Caco-2 (cell line): ENCODE results near the gene PNLIPRP3. TPM values are rescaled to one million over a fixed set of nuclear protein-coding genes. Genes with fewer than 3 reads are reported as not detected.

Experiments used
- Bru-seq: library from RNA; stranded (reverse); fragments of 400-500 nt; gene quantifications from one replicate; lab custom pipeline; 2021; lab: Mats Ljungman, UMichigan
- BruChase-seq, 2 experiments: library from RNA; stranded (reverse); fragments of 400-500 nt; gene quantifications; one replicate each; lab custom pipeline; 2021; lab: Mats Ljungman, UMichigan
- BruUV-seq: library from RNA; stranded (reverse); fragments of 400-500 nt; replicated peaks from 2 replicates; lab custom pipeline; 2021; lab: Mats Ljungman, UMichigan
- CTCF ChIA-PET: fragments of 300-600 bp; sonication (Branson Sonifier 250); formaldehyde crosslinking; loops from one replicate; lab custom pipeline; 2022; ENCODE audit warnings: antibody characterized with exemption; lab: Charles Lee
- POLR2A ChIA-PET: fragments of 300-600 bp; sonication (Branson Sonifier 250); formaldehyde crosslinking; loops from one replicate; lab custom pipeline; 2022; ENCODE audit warnings: antibody characterized with exemption; lab: Charles Lee
- DNase-seq, 2 experiments: peaks; one replicate each; pipeline versions ENCODE4 v3.0.0 to v3.0.0-alpha.2; 2020 to 2022
- H3K27me3 ChIP-seq: replicated peaks from 2 replicates; pipeline ENCODE4 v1.6.0; 2011; ENCODE audit warnings: low read length; ENCODE audit not compliant: control insufficient read depth, insufficient read depth
- H3K36me3 ChIP-seq: 2 replicates; pipeline ENCODE4 v1.5.1; 2011; ENCODE audit warnings: low read length; ENCODE audit not compliant: control insufficient read depth, insufficient read depth
- H3K4me1 ChIP-seq: fragments of 250-450 bp; sonication (Bioruptor Pico); 2 replicates; pipeline ENCODE4 v1.5.1; 2020; ENCODE audit warnings: mild to moderate bottlenecking
- H3K4me3 ChIP-seq: 2 replicates; pipeline ENCODE4 v1.5.1; 2011; ENCODE audit warnings: low read depth, mild to moderate bottlenecking, control low read depth, low read length
- H3K9me3 ChIP-seq: fragments of 250-450 bp; sonication (Bioruptor Pico); 2 replicates; pipeline ENCODE4 v1.5.1; 2020; ENCODE audit warnings: mild to moderate bottlenecking, moderate library complexity
- H3K27ac Mint-ChIP-seq: one replicate; pipeline ENCODE4 v1.8.0; 2022; ENCODE audit warnings: mixed read lengths; ENCODE audit not compliant: unreplicated experiment
- H3K27me3 Mint-ChIP-seq: one replicate; pipeline ENCODE4 v1.8.0; 2022; ENCODE audit warnings: mixed read lengths; ENCODE audit not compliant: insufficient read depth, unreplicated experiment
- H3K36me3 Mint-ChIP-seq: one replicate; pipeline ENCODE4 v1.8.0; 2022; ENCODE audit warnings: mild to moderate bottlenecking, mixed read lengths; ENCODE audit not compliant: insufficient read depth, unreplicated experiment
- H3K4me1 Mint-ChIP-seq: one replicate; pipeline ENCODE4 v1.8.0; 2022; ENCODE audit warnings: low read depth, mixed read lengths; ENCODE audit not compliant: unreplicated experiment
- H3K4me3 Mint-ChIP-seq: one replicate; pipeline ENCODE4 v1.8.0; 2022; ENCODE audit warnings: mild to moderate bottlenecking, moderate library complexity, mixed read lengths; ENCODE audit not compliant: unreplicated experiment
- H3K9me3 Mint-ChIP-seq: one replicate; pipeline ENCODE4 v1.8.0; 2022; ENCODE audit warnings: mixed read lengths; ENCODE audit not compliant: unreplicated experiment
- CTCF ChIP-seq, 2 experiments: fragments of 200-600 bp in 1 of 2; IDR thresholded peaks; 1 replicate in 1 of 2; 2 replicates in 1 of 2; pipeline versions ENCODE4 v1.5.1 to v1.8.0; 2011 to 2022; ENCODE audit warnings: antibody characterized with exemption in 1 of 2, control low read depth in 1 of 2, inconsistent platforms in 1 of 2, low read depth in 1 of 2, low read length in 1 of 2, mild to moderate bottlenecking in 1 of 2, moderate library complexity in 1 of 2; ENCODE audit not compliant: insufficient read depth in 1 of 2, severe bottlenecking in 1 of 2, unreplicated experiment in 1 of 2
- intact Hi-C: fragments of 100-400 bp; cut with micrococcal nuclease; formaldehyde crosslinking; loops from one replicate; pipeline ENCODE4 v1.10.0; 2022; ENCODE audit not compliant: unreplicated experiment
- long read RNA-seq: library from polyadenylated mRNA; stranded (forward); transcript quantifications from one replicate; pipeline ENCODE4 v2.0.0, GENCODE V29; 2022
- total RNA-seq: library from RNA; stranded (reverse); gene quantifications from 2 replicates; pipeline ENCODE4 v1.2.3, GENCODE V29; 2022

PNLIPRP3 gene
- total RNA-seq (not detected in 2 replicates), Bru-seq, nascent RNA (percentile 2 among the genes with signal in this experiment), BruChase-seq, experiment 1, labeled RNA remaining after a 2-hour chase (percentile 2 among the genes with signal in this experiment), BruChase-seq, experiment 2, labeled RNA remaining after a 6-hour chase (not detected)
- long read RNA-seq: 0 reads

- no peaks in the 10 kb centered on the region for H3K27me3 ChIP-seq
- H3K9me3 ChIP-seq: no peaks in the 10 kb centered on the region
- H3K4me3 ChIP-seq: no peak within 1 kb of the TSS
- Mint-ChIP-seq H3K36me3 (no peaks in the 10 kb centered on the region), H3K4me1 (no peaks in the 10 kb centered on the region), H3K4me3 (no peak within 1 kb of the TSS), H3K9me3 (no peaks in the 10 kb centered on the region), H3K27ac (no peak within 1 kb of the TSS), H3K27me3 (peaks cover 8% of the 10 kb centered on the region)
- H3K36me3 ChIP-seq: no peaks in the 10 kb centered on the region
- TF ChIP-seq CTCF (IDR thresholded peaks at IDR 0.05; ENCODE audit: insufficient read depth in 1 of 2, low read depth in 1 of 2, low read length in 1 of 2, severe bottlenecking in 1 of 2, unreplicated experiment in 1 of 2): no peak
- no peaks in the 10 kb centered on the region for H3K4me1 ChIP-seq
- BruUV-seq: no TSS peak
- DNase-seq: no peak
- intact Hi-C loops: no loop called here
- ChIA-PET POLR2A (no interaction called here), CTCF (no interaction called here)
Measured at GRCh38 chr10:116427671-116428070, at the start of gene PNLIPRP3. Gene PNLIPRP3 (plus strand): TSS chr10:116427847. CDS start chr10:116428013, 166 bp downstream.

- intact Hi-C loops: no loop called here
- H3K4me3 ChIP-seq: no peak overlapping the region
- H3K27me3 Mint-ChIP-seq: peaks cover 3% of the 10 kb centered on the region
- no peaks in the 10 kb centered on the region for H3K36me3 ChIP-seq
- no TSS peak for BruUV-seq
- ChIA-PET POLR2A (no interaction called here), CTCF (no interaction called here)
- no peak overlapping the region for H3K27ac Mint-ChIP-seq
- no peaks in the 10 kb centered on the region for H3K9me3 ChIP-seq
- H3K36me3 Mint-ChIP-seq: no peaks in the 10 kb centered on the region
- H3K27me3 ChIP-seq: no peaks in the 10 kb centered on the region
- no peaks in the 10 kb centered on the region for H3K9me3 Mint-ChIP-seq
- no peak for DNase-seq
- no peaks in the 10 kb centered on the region for H3K4me1 ChIP-seq
- H3K4me3 Mint-ChIP-seq: no peak overlapping the region
- H3K4me1 Mint-ChIP-seq: peaks cover 5% of the 10 kb centered on the region
- TF ChIP-seq CTCF (IDR thresholded peaks at IDR 0.05; ENCODE audit: insufficient read depth in 1 of 2, low read depth in 1 of 2, low read length in 1 of 2, severe bottlenecking in 1 of 2, unreplicated experiment in 1 of 2): no peak
Measured at GRCh38 chr10:116382290-116382689, 45.4 kb upstream of the PNLIPRP3 start.

GRCh38 chr10:116385311-116385710 lies 42.3 kb upstream of the PNLIPRP3 start:
- H3K4me1 Mint-ChIP-seq: peaks cover 5% of the 10 kb centered on the region
- no peak for TF ChIP-seq CTCF (IDR thresholded peaks at IDR 0.05; ENCODE audit: insufficient read depth in 1 of 2, low read depth in 1 of 2, low read length in 1 of 2, severe bottlenecking in 1 of 2, unreplicated experiment in 1 of 2)

More at GRCh38 chr10:116385311-116385710, 42.3 kb upstream of the PNLIPRP3 start:
- H3K27ac Mint-ChIP-seq: no peak overlapping the region
- BruUV-seq: no TSS peak
- no peaks in the 10 kb centered on the region for H3K4me1 ChIP-seq
- no peaks in the 10 kb centered on the region for H3K36me3 Mint-ChIP-seq
- POLR2A ChIA-PET: no interaction called here
- CTCF ChIA-PET: no interaction called here
- H3K36me3 ChIP-seq: no peaks in the 10 kb centered on the region
- DNase-seq: no peak
- H3K27me3 ChIP-seq: no peaks in the 10 kb centered on the region
- H3K9me3 Mint-ChIP-seq: no peaks in the 10 kb centered on the region
- no peak overlapping the region for H3K4me3 Mint-ChIP-seq
- peaks cover 7% of the 10 kb centered on the region for H3K27me3 Mint-ChIP-seq
- H3K9me3 ChIP-seq: no peaks in the 10 kb centered on the region
- intact Hi-C loops: loop anchor here (5.0 kb wide), 1 partner anchor 98 kb away; no protein-coding TSS in a partner anchor
- H3K4me3 ChIP-seq: no peak overlapping the region
